Suprapubic skin (tissue), 4 donors: ENCODE measurements around the gene BTN1A1. TPM values are rescaled to one million over a fixed set of nuclear protein-coding genes. Genes with fewer than 3 reads are reported as not detected.

Source experiments
- DNase-seq, 2 donors: peaks; one replicate each; pipeline ENCODE4 v3.0.0-alpha.2; 2019; ENCODE audit warnings: low spot score in 2 of 2
- H3K27ac ChIP-seq: fragments of 200-600 bp; sonication (generic); one replicate; pipeline ENCODE4 v1.5.1; 2019
- H3K27me3 ChIP-seq: fragments of 200-600 bp; sonication (generic); one replicate; pipeline ENCODE4 v1.5.1; 2019
- H3K36me3 ChIP-seq: fragments of 200-600 bp; sonication (generic); one replicate; pipeline ENCODE4 v1.5.1; 2019
- H3K4me1 ChIP-seq: fragments of 200-600 bp; sonication (generic); one replicate; pipeline ENCODE4 v1.5.1; 2019
- H3K4me3 ChIP-seq: fragments of 200-600 bp; sonication (generic); one replicate; pipeline ENCODE4 v1.5.1; 2019; ENCODE audit warnings: mild to moderate bottlenecking
- H3K9me3 ChIP-seq: fragments of 200-600 bp; sonication (generic); one replicate; pipeline ENCODE4 v1.5.1; 2019
- EP300 ChIP-seq: sonication (generic); formaldehyde crosslinking; IDR thresholded peaks from one replicate; pipeline ENCODE4 v1.6.1; 2017; ENCODE audit warnings: antibody characterized with exemption
- POLR2A ChIP-seq, 2 donors: fragments of 450-650 bp; IDR thresholded peaks; one replicate each; pipeline ENCODE4 v1.6.1; 2017; ENCODE audit warnings: antibody characterized with exemption in 2 of 2, mild to moderate bottlenecking in 2 of 2, moderate library complexity in 2 of 2
- POLR2AphosphoS5 ChIP-seq, 3 donors: sonication (generic); formaldehyde crosslinking; IDR thresholded peaks; one replicate each; pipeline ENCODE4 v1.6.1; 2017; ENCODE audit warnings: antibody characterized with exemption in 3 of 3
- WGBS: methylation state at CpG from one replicate; pipeline ENCODE4 v1.1.5; 2018; 5-methylcytosine and 5-hydroxymethylcytosine counted together
- total RNA-seq, 4 donors: library from RNA; depleted of rRNA; stranded (reverse); fragments of >200 nt; gene quantifications; one replicate each; pipeline ENCODE4 v1.1.0, GENCODE V29; 2016
- TF ChIP-seq, protein P1 (sequence below), 2 donors: fragments of 200-600 bp in 1 of 2; fragments of 450-650 bp in 1 of 2; sonication (generic) in 1 of 2; IDR thresholded peaks; one replicate each; pipeline ENCODE4 v1.5.1; 2016 to 2019; ENCODE audit warnings: antibody characterized with exemption in 2 of 2, mild to moderate bottlenecking in 1 of 2, moderate library complexity in 1 of 2

The BTN1A1 gene
- total RNA-seq, 4 donors from 2014 or later = not detected

DNA sequence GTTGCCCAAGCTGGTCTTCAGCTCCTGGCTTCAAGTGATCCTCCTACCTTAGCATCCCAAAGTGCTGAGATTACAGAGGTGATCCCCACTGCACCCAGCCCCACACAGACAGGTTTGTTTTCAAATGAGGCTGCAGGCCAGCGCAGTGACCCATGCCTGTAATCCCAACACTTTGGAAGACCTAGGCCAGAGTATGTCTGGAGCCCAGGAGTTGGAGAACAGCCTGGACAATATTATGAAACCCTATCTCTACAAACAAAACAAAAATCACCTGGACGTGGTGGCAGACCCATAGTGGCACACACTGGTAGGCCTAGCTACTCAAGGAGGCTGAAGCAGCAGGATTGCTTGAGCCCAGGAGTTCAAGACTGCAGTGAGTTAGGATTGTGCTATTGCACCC, 30.1 kb downstream of the BTN1A1 start:
- H3K9me3 ChIP-seq = no peaks in the 10 kb centered on the region
- WGBS = 100% methylated on average over 2 of the region's 2 CpGs
- H3K4me1 ChIP-seq = peaks cover 14% of the 10 kb centered on the region
- no peak for DNase-seq
- H3K36me3 ChIP-seq = no peaks in the 10 kb centered on the region
- H3K27me3 ChIP-seq = no peaks in the 10 kb centered on the region
- H3K27ac ChIP-seq = no peak overlapping the region
- no peak overlapping the region for H3K4me3 ChIP-seq
- TF ChIP-seq, protein P1, sequence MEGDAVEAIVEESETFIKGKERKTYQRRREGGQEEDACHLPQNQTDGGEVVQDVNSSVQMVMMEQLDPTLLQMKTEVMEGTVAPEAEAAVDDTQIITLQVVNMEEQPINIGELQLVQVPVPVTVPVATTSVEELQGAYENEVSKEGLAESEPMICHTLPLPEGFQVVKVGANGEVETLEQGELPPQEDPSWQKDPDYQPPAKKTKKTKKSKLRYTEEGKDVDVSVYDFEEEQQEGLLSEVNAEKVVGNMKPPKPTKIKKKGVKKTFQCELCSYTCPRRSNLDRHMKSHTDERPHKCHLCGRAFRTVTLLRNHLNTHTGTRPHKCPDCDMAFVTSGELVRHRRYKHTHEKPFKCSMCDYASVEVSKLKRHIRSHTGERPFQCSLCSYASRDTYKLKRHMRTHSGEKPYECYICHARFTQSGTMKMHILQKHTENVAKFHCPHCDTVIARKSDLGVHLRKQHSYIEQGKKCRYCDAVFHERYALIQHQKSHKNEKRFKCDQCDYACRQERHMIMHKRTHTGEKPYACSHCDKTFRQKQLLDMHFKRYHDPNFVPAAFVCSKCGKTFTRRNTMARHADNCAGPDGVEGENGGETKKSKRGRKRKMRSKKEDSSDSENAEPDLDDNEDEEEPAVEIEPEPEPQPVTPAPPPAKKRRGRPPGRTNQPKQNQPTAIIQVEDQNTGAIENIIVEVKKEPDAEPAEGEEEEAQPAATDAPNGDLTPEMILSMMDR (IDR thresholded peaks at IDR 0.05) = no peak
- no peak for TF ChIP-seq POLR2A (IDR thresholded peaks at IDR 0.05)
- TF ChIP-seq POLR2AphosphoS5 (IDR thresholded peaks at IDR 0.05) = no peak
- TF ChIP-seq EP300 = no peak

DNA sequence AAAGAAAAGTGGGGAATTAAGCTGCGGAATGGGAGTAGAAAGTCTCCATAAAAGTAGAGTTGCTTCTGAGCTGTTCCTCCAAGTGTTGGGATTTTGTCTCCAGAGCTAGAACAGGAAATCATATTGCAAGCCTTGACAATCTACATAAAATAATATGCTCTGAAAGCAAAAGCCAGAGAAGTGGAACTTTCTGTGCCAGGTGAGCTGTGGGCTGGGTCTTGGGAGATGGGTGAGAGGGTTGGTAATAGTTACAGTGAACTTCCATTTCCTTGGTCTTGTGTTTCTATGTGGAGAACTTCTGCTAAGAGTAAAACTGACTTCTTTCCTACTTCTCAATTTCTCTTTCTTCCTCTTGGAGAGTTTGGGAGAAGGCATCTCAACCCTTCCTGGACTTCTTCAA, 31.8 kb downstream of the BTN1A1 start:
- 97% methylated on average over 1 of the region's 1 CpG for WGBS
- peaks cover 27% of the 10 kb centered on the region for H3K4me1 ChIP-seq
- H3K27ac ChIP-seq = peak overlapping the region; percentile 20
- H3K9me3 ChIP-seq = no peaks in the 10 kb centered on the region
- no peaks in the 10 kb centered on the region for H3K27me3 ChIP-seq
- TF ChIP-seq POLR2AphosphoS5 (IDR thresholded peaks at IDR 0.05) (no peak), EP300 (no peak), POLR2A (IDR thresholded peaks at IDR 0.05) (no peak)
- TF ChIP-seq, protein P1 (IDR thresholded peaks at IDR 0.05) = no peak
- DNase-seq = no peak
- no peak overlapping the region for H3K4me3 ChIP-seq
- H3K36me3 ChIP-seq = no peaks in the 10 kb centered on the region

DNA sequence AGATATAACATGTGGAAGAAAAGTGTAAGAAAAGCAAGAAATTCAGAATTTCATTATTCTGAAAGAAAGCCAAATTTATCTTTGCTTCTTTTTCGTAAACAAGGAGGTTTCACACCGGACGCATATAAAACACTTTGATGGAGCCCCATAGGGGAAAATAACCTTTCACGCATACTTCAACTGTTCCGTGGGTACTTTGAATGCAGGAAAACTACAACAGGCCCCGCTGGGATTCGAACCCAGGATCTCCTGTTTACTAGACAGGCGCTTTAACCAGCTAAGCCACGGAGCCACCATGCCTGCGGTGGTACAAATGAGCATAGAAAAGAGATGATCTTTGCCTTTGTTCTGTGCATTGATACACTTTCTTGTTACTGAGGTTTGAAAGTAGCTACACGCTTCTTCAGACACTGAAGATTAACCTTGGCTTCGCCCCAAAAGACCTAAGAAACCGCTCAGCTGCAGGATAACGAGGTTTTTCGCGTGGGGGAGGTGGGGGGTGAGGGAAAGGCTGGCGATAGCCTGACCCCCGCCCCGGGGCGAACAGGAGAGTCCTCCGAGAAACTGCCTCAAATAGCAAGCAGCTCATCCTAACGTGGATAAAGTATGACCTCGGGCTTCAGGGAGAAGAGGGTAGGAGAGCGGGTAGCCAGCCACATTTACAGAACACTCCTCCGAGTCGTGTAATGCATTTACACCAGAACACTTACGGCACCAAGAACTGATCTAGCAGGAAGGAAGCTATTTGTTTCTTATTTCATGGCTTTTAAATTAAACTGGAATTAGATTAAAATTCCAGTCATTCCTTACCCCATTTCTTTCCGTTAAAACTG, 32.8 kb downstream of the BTN1A1 start:
- Histone ChIP-seq H3K36me3 (no peaks in the 10 kb centered on the region), H3K4me3 (peak overlapping the region; percentile 64), H3K27me3 (no peaks in the 10 kb centered on the region), H3K9me3 (no peaks in the 10 kb centered on the region), H3K27ac (peak overlapping the region; percentile 78), H3K4me1 (peaks cover 34% of the 10 kb centered on the region)
- TF ChIP-seq, protein P1 (IDR thresholded peaks at IDR 0.05) = no peak
- TF ChIP-seq POLR2AphosphoS5 (IDR thresholded peaks at IDR 0.05) = peak in 2 of 3 donors; percentile 60 to 82
- DNase-seq = peak; percentile 93 to 95
- WGBS = under 1% methylated on average over 28 of the region's 28 CpGs

DNA sequence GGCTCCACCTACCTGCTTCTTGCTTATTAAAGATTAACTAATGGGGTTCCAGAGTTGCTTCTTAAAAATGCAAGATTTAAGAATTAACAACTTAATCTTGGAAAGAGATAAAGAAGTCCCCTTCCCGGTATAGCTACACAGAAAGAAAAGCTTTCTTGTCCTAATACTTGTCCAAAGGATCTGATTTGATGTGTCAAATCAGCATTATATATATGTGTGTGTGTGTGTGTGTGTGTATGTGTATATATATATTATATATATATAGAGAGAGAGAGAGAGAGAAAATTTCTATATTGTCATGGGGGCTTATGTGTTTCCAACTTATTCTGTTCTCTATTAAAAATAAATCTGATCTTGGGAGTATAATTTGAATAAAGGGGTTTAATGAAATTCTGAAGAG, 33.4 kb downstream of the BTN1A1 start:
- TF ChIP-seq, protein P1 (IDR thresholded peaks at IDR 0.05) = no peak
- no peak for TF ChIP-seq POLR2A (IDR thresholded peaks at IDR 0.05)
- no peak for TF ChIP-seq EP300
- no peak for TF ChIP-seq POLR2AphosphoS5 (IDR thresholded peaks at IDR 0.05)
- no peak for DNase-seq
- Histone ChIP-seq H3K4me1 (peaks cover 36% of the 10 kb centered on the region), H3K27ac (peak overlapping the region; percentile 78), H3K36me3 (no peaks in the 10 kb centered on the region), H3K4me3 (peak overlapping the region; percentile 64), H3K27me3 (no peaks in the 10 kb centered on the region), H3K9me3 (no peaks in the 10 kb centered on the region)
- WGBS = 7% methylated on average over 1 of the region's 1 CpG

DNA sequence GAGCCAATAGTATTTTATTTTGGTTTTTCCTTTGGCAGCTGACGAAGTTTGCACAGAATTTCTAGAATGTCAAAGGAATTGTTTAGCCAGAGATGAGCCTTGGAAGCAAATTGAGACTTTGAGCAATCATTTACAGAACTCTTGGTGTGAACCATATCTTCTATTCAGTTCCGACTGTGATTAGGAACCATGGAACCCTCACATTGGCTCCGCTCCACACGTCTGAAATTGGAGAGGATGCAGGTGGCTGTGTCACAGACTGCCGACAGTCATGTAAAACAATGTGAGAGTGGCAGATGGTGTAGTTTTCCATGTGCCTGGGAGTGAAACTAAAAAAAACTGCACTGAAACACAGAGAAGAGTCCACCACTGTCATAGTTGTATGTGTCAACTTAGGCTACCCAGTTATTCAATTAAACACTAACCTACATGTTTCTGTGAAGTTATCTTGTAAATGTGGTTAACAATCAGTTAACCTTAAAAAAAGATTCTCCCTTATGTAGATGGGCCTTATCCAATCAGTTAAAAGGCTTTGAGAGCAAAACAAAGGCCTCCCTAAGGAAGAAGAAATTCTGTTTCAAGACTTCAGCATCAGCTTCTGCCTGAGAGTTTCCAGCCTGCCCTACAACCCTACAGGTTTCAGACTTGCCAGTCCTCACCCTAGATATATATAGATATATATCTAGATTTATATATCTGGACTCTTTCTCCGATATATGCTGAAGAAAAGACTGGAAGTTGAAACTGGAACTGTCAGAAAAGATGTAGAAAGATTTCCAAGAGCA, 34.8 kb downstream of the BTN1A1 start:
- Histone ChIP-seq H3K36me3 (no peaks in the 10 kb centered on the region), H3K27me3 (no peaks in the 10 kb centered on the region), H3K27ac (no peak overlapping the region), H3K9me3 (no peaks in the 10 kb centered on the region), H3K4me3 (no peak overlapping the region), H3K4me1 (peaks cover 49% of the 10 kb centered on the region)
- 71% methylated on average over 6 of the region's 6 CpGs for WGBS
- no peak for DNase-seq
- no peak for TF ChIP-seq POLR2A (IDR thresholded peaks at IDR 0.05)
